GM10248 (cell line): ENCODE results near the gene NPPB.

Source experiments
- CTCF ChIA-PET: fragments of 300-600 bp; sonication (Branson Sonifier 250); formaldehyde crosslinking; extraction: SDS; loops from one replicate; lab custom pipeline; 2021; ENCODE audit warnings: antibody characterized with exemption; lab: Yijun Ruan, JAX
- POLR2A ChIA-PET: fragments of 350-650 bp; sonication (Branson Sonifier 250); formaldehyde crosslinking; extraction: SDS; loops from one replicate; lab custom pipeline; 2020; ENCODE audit warnings: antibody characterized with exemption; lab: Yijun Ruan, JAX
- DNase-seq: peaks from one replicate; pipeline ENCODE4 v3.0.0; 2012; ENCODE audit errors: extremely low spot score
- TF ChIP-seq, protein P1 (sequence below): IDR thresholded peaks from 2 replicates; pipeline ENCODE4 v1.5.1; 2012; ENCODE audit warnings: mild to moderate bottlenecking, low read depth; ENCODE audit errors: extremely low read depth, missing control alignments, control extremely low read depth

NPPB gene

DNA sequence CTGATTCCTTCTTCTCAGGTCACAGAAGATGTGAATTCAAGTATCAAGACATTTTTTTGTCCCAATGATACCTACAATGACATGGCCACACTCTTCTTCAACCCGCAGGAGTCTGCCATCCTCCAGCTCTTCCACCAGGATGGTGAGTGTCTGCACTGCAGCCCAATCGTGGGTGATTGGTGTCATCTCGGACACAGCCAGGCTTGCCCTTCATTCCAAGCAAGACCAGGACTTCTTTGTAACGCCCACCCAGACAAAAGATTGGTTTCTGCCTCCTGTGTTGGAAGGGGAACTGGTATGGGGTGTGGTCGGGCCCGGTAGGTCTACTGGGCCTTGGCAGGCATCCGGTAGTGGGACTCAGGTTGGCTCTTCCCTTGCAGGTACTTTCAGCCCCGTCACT lies 25.2 kb downstream of the NPPB start:
- CTCF ChIA-PET, result interaction anchor here (1.3 kb wide), 1 partner anchor 74 kb away, joined by 3 read pairs; no protein-coding TSS in a partner anchor
- TF ChIP-seq, protein P1, sequence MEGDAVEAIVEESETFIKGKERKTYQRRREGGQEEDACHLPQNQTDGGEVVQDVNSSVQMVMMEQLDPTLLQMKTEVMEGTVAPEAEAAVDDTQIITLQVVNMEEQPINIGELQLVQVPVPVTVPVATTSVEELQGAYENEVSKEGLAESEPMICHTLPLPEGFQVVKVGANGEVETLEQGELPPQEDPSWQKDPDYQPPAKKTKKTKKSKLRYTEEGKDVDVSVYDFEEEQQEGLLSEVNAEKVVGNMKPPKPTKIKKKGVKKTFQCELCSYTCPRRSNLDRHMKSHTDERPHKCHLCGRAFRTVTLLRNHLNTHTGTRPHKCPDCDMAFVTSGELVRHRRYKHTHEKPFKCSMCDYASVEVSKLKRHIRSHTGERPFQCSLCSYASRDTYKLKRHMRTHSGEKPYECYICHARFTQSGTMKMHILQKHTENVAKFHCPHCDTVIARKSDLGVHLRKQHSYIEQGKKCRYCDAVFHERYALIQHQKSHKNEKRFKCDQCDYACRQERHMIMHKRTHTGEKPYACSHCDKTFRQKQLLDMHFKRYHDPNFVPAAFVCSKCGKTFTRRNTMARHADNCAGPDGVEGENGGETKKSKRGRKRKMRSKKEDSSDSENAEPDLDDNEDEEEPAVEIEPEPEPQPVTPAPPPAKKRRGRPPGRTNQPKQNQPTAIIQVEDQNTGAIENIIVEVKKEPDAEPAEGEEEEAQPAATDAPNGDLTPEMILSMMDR, result no peak
- POLR2A ChIA-PET, result no interaction called here
- DNase-seq, result no peak

DNA sequence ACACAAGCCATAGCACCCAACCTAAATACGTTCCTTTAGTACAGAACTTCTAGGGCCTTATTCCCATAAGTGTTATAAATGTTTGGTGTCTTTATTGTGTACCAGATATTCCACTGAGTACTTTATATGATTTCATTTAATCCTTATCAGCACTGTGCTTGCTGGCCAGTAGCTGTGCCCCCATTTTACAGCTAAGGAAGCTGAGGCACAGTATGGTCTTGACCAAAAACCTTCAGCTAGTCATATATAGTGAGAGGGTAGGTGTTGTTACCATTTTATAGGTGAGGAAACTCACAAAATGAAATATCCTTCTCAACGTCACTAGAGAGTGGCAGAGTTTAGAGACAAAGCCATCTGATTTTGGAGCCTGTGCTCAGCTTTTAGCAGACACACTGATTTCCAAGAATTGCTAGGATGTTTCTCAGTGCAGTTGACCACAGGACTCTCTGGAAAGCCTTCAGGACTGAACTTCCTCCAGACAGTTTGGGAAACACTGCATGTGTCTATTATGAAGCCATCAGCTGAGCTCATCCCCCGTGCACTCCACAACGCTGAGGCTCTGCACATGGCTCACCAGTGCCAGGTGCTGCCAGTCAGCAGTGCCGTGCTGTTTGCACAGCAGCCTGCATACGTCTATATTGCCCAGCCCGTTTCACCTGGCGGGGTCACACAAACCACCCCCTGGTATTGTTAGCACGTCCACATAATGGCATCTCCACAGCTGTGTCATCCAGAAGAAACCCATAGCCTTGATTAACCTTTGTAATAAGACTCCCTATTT lies 26.6 kb downstream of the NPPB start:
- ChIA-PET CTCF (interaction anchor here (1.5 to 1.6 kb wide), 3 partner anchors 38 to 135 kb away, joined by 3 to 9 read pairs (median 5); no protein-coding TSS in a partner anchor), POLR2A (no interaction called here)
- no peak for DNase-seq
- TF ChIP-seq, protein P1, result no peak

DNA sequence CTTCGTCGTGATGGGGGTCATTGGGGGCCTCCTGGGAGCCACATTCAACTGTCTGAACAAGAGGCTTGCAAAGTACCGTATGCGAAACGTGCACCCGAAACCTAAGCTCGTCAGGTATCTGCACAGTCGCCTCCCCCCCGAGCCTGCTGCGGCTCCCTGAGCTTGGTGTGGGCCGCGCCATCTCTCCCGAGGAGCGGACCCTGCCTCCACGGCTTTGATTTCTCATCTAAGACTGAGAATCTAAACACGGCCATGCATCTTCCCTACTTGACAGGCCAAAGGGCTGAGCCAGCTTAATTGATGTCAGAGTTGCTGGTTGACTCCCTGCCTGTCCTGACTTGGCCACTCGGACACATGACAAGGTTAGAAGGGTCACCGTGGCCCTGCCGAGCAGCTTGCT lies 30.2 kb downstream of the NPPB start:
- CTCF ChIA-PET, result interaction anchor here (1.1 kb wide), 1 partner anchor 65 kb away, joined by 3 read pairs; no protein-coding TSS in a partner anchor
- TF ChIP-seq, protein P1, result no peak
- no peak for DNase-seq
- POLR2A ChIA-PET, result interaction anchor here (1.3 kb wide), 1 partner anchor 79 kb away, joined by 3 read pairs; no protein-coding TSS in a partner anchor

DNA sequence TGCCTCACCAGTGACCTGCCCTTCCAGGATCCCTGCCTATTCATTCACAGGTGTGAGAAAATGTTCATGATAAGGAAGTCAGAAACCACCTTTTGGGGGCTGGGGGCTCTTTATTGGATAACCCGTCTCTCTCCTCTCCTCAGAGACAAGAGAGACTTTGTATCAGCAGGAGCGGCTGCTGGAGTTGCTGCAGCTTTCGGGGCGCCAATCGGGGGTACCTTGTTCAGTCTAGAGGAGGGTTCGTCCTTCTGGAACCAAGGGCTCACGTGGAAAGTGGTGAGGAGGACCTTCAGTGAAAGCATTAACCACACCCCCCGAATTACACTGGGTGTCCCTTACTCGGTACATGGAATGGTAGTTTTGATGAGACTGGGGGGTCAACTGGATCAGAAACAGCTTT lies 31.8 kb downstream of the NPPB start:
- no peak for DNase-seq
- ChIA-PET CTCF (no interaction called here), POLR2A (no interaction called here)
- TF ChIP-seq, protein P1, result no peak

DNA sequence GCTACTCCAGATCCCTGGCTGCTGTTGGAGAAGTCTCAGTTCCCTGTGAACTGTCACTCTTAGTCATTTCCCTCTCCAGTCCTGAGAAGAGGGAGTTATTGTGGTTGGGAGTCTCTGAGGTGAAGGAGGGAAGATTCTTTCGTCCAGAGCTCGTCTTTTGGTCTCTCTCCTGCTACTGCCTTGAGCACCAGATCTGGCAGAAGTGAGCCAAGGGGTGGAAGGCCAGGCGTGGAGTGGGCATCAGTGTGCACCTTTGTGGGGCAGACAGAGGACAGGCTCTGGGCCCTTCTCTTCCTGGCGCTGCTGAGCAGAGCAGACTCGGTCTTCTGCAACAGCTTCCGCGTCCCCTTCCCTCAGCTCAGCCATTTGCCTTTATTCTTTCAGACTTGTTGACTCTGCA lies 33.6 kb downstream of the NPPB start:
- ChIA-PET CTCF (interaction anchor here (1.5 to 2.7 kb wide), 3 partner anchors 11 to 16 kb away, joined by 4 to 12 read pairs (median 5); no protein-coding TSS in a partner anchor), POLR2A (interaction anchor here (0.6 kb wide), 1 partner anchor 1999 kb away, joined by 4 read pairs; no protein-coding TSS in a partner anchor)
- DNase-seq, result no peak
- TF ChIP-seq, protein P1, result no peak

DNA sequence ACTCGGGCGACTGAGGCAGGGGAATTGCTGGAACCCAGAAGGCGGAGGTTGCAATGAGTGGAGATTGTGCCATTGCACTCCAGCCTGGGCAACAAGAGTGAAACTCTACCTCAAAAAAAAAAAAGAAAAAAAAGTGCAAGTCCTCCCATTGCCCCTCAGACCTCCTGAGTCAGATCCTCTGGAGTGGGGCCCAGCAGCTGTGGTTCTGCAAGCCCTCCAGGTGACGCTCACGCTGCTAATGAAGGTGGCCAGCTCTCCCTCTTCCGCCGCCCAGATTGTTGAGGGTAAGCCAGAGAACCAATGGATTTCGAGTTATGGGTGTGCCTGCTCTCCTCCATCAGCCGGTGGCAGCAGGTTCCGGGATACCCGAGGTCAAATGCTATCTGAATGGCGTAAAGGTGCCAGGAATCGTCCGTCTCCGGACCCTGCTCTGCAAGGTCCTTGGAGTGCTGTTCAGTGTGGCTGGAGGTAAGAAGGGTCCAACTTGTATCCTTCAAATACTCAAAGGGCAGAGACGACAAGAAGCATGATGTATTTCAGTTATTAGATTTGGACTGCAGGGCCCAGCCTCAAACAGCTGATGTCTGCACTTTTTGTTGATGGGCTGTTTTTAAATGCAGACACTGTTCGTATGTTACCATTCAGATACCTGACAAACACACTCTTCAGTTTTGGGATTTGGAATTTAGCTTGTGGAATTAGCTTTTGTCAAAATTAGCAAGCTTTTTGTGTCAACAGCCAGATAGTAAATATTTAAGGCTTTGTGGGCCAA lies 35.2 kb downstream of the NPPB start:
- no peak for DNase-seq
- TF ChIP-seq, protein P1, result no peak
- CTCF ChIA-PET, result interaction anchor here (2.0 to 2.7 kb wide), 2 partner anchors 9 to 15 kb away, joined by 4 to 12 read pairs; no protein-coding TSS in a partner anchor
- POLR2A ChIA-PET, result interaction anchor here (0.6 kb wide), 2 partner anchors 9 to 15 kb away, joined by 3 read pairs; no protein-coding TSS in a partner anchor
